H1 (cell line): ENCODE measurements around the gene RNF182. TPM values are rescaled to one million over a fixed set of nuclear protein-coding genes. Genes with fewer than 3 reads are reported as not detected.

Experiments used
- BACH1 ChIP-seq: IDR thresholded peaks from 2 replicates; pipeline ENCODE4 v1.6.1; 2012; ENCODE audit warnings: low read length, improper control_type of control experiment
- CHD1 ChIP-seq: IDR thresholded peaks from 2 replicates; pipeline ENCODE4 v1.6.1; 2012; ENCODE audit warnings: low read depth, low read length, improper control_type of control experiment
- EZH2 ChIP-seq: fragments of 200-600 bp; sonication (generic); IDR thresholded peaks from 2 replicates; pipeline ENCODE4 v1.7.1; 2012; ENCODE audit warnings: low read depth, mild to moderate bottlenecking, moderate library complexity, low read length, inconsistent platforms; ENCODE audit not compliant: severe bottlenecking
- RAD21 ChIP-seq, 2 experiments: IDR thresholded peaks in 1 of 2; conservative IDR thresholded peaks in 1 of 2; 2 replicates each; pipeline ENCODE4 v1.6.1; 2011; ENCODE audit warnings: low read depth in 2 of 2, low read length in 2 of 2, improper control_type of control experiment in 1 of 2, inconsistent platforms in 1 of 2, mild to moderate bottlenecking in 1 of 2, moderate library complexity in 1 of 2
- SP1 ChIP-seq: IDR thresholded peaks from 2 replicates; pipeline ENCODE4 v1.6.1; 2011; ENCODE audit warnings: low read depth, low read length
- SRF ChIP-seq: IDR thresholded peaks from 2 replicates; pipeline ENCODE4 v1.6.1; 2011; ENCODE audit warnings: mild to moderate bottlenecking, low read depth, low read length, moderate library complexity
- TAF7 ChIP-seq: optimal IDR thresholded peaks from 2 replicates; pipeline ENCODE3; 2011; ENCODE audit warnings: low read depth, mild to moderate bottlenecking, inconsistent platforms, low read length, moderate library complexity, borderline replicate concordance
- polyA plus RNA-seq, 7 experiments: library from polyadenylated mRNA; depleted of rRNA in 3 of 7; stranded (reverse) in 5 of 7; unstranded in 2 of 7; fragments of >200 nt in 5 of 7; fragments of 200-250 nt in 2 of 7; gene quantifications; 1 replicate in 5 of 7; 2 replicates in 1 of 7; 4 replicates in 1 of 7; pipeline versions ENCODE4 v1.2.1 to v1.2.3, GENCODE V29; 2011 to 2013; ENCODE audit warnings: missing spikeins in 2 of 7, mixed read lengths in 2 of 7
- total RNA-seq: library from RNA; stranded (reverse); fragmentation: NEBNext Ultra II Directional; extraction: Animal tissue kit (Norgen Biotek cat#: 25700); gene quantifications from 2 replicates; pipeline ENCODE4 v1.2.1, GENCODE V29; 2021
- TF ChIP-seq, protein P1 (sequence below), 3 experiments: IDR thresholded peaks; 1 replicate in 2 of 3; 2 replicates in 1 of 3; pipeline versions ENCODE4 v1.5.1 to v1.6.1; 2011; ENCODE audit warnings: low read length in 3 of 3, mild to moderate bottlenecking in 3 of 3, inconsistent platforms in 2 of 3, low read depth in 1 of 3, moderate library complexity in 1 of 3; ENCODE audit not compliant: insufficient read depth in 1 of 3; ENCODE audit errors: control extremely low read depth in 1 of 3

RNF182 gene
- total and polyA plus RNA-seq, 2 of the 8 experiments (the other 6 are each of a cell fraction or from before 2014, with no cell fraction given), result 6.2 to 10.7 TPM

- TF ChIP-seq, protein P1, sequence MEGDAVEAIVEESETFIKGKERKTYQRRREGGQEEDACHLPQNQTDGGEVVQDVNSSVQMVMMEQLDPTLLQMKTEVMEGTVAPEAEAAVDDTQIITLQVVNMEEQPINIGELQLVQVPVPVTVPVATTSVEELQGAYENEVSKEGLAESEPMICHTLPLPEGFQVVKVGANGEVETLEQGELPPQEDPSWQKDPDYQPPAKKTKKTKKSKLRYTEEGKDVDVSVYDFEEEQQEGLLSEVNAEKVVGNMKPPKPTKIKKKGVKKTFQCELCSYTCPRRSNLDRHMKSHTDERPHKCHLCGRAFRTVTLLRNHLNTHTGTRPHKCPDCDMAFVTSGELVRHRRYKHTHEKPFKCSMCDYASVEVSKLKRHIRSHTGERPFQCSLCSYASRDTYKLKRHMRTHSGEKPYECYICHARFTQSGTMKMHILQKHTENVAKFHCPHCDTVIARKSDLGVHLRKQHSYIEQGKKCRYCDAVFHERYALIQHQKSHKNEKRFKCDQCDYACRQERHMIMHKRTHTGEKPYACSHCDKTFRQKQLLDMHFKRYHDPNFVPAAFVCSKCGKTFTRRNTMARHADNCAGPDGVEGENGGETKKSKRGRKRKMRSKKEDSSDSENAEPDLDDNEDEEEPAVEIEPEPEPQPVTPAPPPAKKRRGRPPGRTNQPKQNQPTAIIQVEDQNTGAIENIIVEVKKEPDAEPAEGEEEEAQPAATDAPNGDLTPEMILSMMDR (IDR thresholded peaks at IDR 0.05; ENCODE audit: control extremely low read depth in 1 of 3, insufficient read depth in 1 of 3, low read depth in 1 of 3, low read length in 3 of 3), result no peak
- TF ChIP-seq BACH1, result no peak
- TF ChIP-seq SP1, result no peak
- TF ChIP-seq CHD1, result no peak
- no peak for TF ChIP-seq SRF
- TF ChIP-seq TAF7, result no peak
- TF ChIP-seq EZH2, result no peak
- no peak for TF ChIP-seq RAD21 (IDR thresholded peaks at IDR 0.05 in 1 of 2, conservative IDR thresholded peaks at IDR 0.05 in 1 of 2; ENCODE audit: low read depth in 2 of 2, low read length in 2 of 2)
These were observed 95.8 kb downstream of the RNF182 start (continued) for GRCh38 chr6:14020551-14020950.
